ENCODE measurements around the gene RASGEF1C. TPM values are rescaled to one million over a fixed set of nuclear protein-coding genes. Genes with fewer than 3 reads are reported as not detected.

RASGEF1C gene
- total and polyA plus RNA-seq, 4 experiments from 2014 or later = not detected

GRCh38 chr5:180137401-180138213 is 71.4 kb downstream of the RASGEF1C start:
- Histone ChIP-seq H3K27ac (ENCODE audit: low read depth, low read length) (no peak overlapping the region), H3K4me1 (ENCODE audit: insufficient read depth, low read length) (no peaks in the 10 kb centered on the region), H3K4me3 (ENCODE audit: low read length in 2 of 2) (no peak overlapping the region), H3K9me3 (ENCODE audit: control insufficient read depth in 1 of 2, low read length in 2 of 2) (no peaks in the 10 kb centered on the region), H3K36me3 (ENCODE audit: insufficient read depth, low read length) (no peaks in the 10 kb centered on the region), H3K27me3 (ENCODE audit: insufficient read depth, low read length) (no peaks in the 10 kb centered on the region)
- ChIA-PET POLR2A (ENCODE audit: partially characterized antibody) (no interaction called here), CTCF (ENCODE audit: partially characterized antibody) (no interaction called here)
- Mint-ChIP-seq H3K4me3 (no peak overlapping the region), H3K27ac (no peak overlapping the region), H3K4me1 (no peaks in the 10 kb centered on the region), H3K9me3 (peaks cover 0 to 2% (median 0%) of the 10 kb centered on the region in 8 donors), H3K36me3 (no peaks in the 10 kb centered on the region), H3K27me3 (peaks cover 0 to 19% of the 10 kb centered on the region in 2 donors)
- intact Hi-C loops (cut with micrococcal nuclease) = no loop called here
- DNase-seq = no peak

- Mint-ChIP-seq H3K4me1 (no peaks in the 10 kb centered on the region), H3K27ac (peak overlapping the region in 1 of 7 donors; percentile 29), H3K4me3 (no peak overlapping the region), H3K27me3 (peaks cover 0 to 13% of the 10 kb centered on the region in 2 donors), H3K36me3 (no peaks in the 10 kb centered on the region), H3K9me3 (no peaks in the 10 kb centered on the region)
- POLR2A ChIA-PET (ENCODE audit: partially characterized antibody) = no interaction called here
- intact Hi-C loops (cut with micrococcal nuclease) = no loop called here
- DNase-seq = no peak
- CTCF ChIA-PET (ENCODE audit: partially characterized antibody) = no interaction called here
- Histone ChIP-seq H3K27ac (ENCODE audit: low read depth, low read length) (no peak overlapping the region), H3K4me3 (ENCODE audit: low read length in 2 of 2) (no peak overlapping the region), H3K27me3 (ENCODE audit: insufficient read depth, low read length) (no peaks in the 10 kb centered on the region), H3K4me1 (ENCODE audit: insufficient read depth, low read length) (no peaks in the 10 kb centered on the region), H3K36me3 (ENCODE audit: insufficient read depth, low read length) (no peaks in the 10 kb centered on the region), H3K9me3 (ENCODE audit: control insufficient read depth in 1 of 2, low read length in 2 of 2) (no peaks in the 10 kb centered on the region)
These were observed 72.2 kb downstream of the RASGEF1C start for GRCh38 chr5:180136630-180137381.

- H3K9me3 Mint-ChIP-seq = no peaks in the 10 kb centered on the region
- CTCF ChIA-PET (ENCODE audit: partially characterized antibody) = no interaction called here
- H3K4me3 Mint-ChIP-seq = no peak overlapping the region
- no peaks in the 10 kb centered on the region for H3K4me1 Mint-ChIP-seq
- no peak overlapping the region for H3K27ac Mint-ChIP-seq
- POLR2A ChIA-PET (ENCODE audit: partially characterized antibody) = no interaction called here
- H3K4me3 ChIP-seq (ENCODE audit: low read length in 2 of 2) = no peak overlapping the region
- DNase-seq = no peak
- no peak overlapping the region for H3K27ac ChIP-seq (ENCODE audit: low read depth, low read length)
- intact Hi-C loops (cut with micrococcal nuclease) = no loop called here
- H3K36me3 Mint-ChIP-seq = no peaks in the 10 kb centered on the region
- no peaks in the 10 kb centered on the region for H3K9me3 ChIP-seq (ENCODE audit: control insufficient read depth in 1 of 2, low read length in 2 of 2)
- no peaks in the 10 kb centered on the region for H3K27me3 ChIP-seq (ENCODE audit: insufficient read depth, low read length)
- H3K4me1 ChIP-seq (ENCODE audit: insufficient read depth, low read length) = no peaks in the 10 kb centered on the region
- H3K27me3 Mint-ChIP-seq = peaks cover 0 to 15% of the 10 kb centered on the region in 2 donors
- no peaks in the 10 kb centered on the region for H3K36me3 ChIP-seq (ENCODE audit: insufficient read depth, low read length)
These were observed 72.9 kb downstream of the RASGEF1C start for GRCh38 chr5:180135967-180136629.

DNA sequence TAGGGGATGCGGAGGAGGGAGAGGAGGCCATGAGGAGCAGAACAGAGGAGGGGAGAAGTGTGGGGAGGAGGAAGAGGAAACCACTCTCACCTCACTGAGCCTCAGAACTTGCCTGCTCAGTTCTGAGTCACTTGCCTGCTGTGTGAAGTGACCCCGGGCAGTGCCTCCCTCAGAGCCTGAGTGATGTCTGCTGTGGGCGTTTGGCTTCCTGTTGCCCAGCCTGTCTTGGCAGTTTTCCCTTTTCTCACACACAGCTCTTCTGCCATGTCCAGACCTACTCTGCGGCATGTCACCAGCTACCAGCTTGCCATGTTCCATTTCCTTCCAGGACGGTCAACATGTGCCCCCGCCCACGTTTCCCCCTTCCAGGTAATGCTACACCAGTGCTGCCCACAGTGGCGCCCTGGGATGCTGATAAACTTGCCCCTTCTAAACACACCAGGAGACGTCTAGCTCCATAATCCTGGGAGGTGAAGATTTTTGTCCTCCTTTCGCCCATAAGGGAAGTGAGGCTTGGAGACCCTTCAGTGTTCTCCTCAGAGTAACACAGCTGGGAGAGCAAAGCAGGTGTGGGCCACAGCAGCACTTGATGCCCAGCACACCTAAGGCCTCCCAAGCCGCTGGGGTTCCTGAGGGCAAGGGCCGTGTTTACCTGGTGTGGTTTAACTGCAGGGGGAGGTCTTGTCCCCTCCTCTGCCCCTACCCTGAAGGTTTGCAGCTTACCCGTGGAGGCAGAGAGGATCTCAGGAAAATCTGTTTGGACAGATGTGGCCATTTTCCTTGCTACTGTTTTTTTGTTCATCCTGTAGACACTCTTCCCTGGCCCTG is 73.7 kb downstream of the RASGEF1C start:
- no peaks in the 10 kb centered on the region for H3K27me3 ChIP-seq (ENCODE audit: insufficient read depth, low read length)
- no peak for DNase-seq
- H3K36me3 ChIP-seq (ENCODE audit: insufficient read depth, low read length) = no peaks in the 10 kb centered on the region
- Mint-ChIP-seq H3K27ac (no peak overlapping the region), H3K4me3 (no peak overlapping the region), H3K36me3 (no peaks in the 10 kb centered on the region), H3K9me3 (no peaks in the 10 kb centered on the region), H3K4me1 (no peaks in the 10 kb centered on the region), H3K27me3 (peaks cover 0 to 13% of the 10 kb centered on the region in 2 donors)
- no peak overlapping the region for H3K27ac ChIP-seq (ENCODE audit: low read depth, low read length)
- intact Hi-C loops (cut with micrococcal nuclease) = no loop called here
- no peaks in the 10 kb centered on the region for H3K9me3 ChIP-seq (ENCODE audit: control insufficient read depth in 1 of 2, low read length in 2 of 2)
- H3K4me3 ChIP-seq (ENCODE audit: low read length in 2 of 2) = no peak overlapping the region
- no peaks in the 10 kb centered on the region for H3K4me1 ChIP-seq (ENCODE audit: insufficient read depth, low read length)
- POLR2A ChIA-PET (ENCODE audit: partially characterized antibody) = no interaction called here
- CTCF ChIA-PET (ENCODE audit: partially characterized antibody) = no interaction called here

DNA sequence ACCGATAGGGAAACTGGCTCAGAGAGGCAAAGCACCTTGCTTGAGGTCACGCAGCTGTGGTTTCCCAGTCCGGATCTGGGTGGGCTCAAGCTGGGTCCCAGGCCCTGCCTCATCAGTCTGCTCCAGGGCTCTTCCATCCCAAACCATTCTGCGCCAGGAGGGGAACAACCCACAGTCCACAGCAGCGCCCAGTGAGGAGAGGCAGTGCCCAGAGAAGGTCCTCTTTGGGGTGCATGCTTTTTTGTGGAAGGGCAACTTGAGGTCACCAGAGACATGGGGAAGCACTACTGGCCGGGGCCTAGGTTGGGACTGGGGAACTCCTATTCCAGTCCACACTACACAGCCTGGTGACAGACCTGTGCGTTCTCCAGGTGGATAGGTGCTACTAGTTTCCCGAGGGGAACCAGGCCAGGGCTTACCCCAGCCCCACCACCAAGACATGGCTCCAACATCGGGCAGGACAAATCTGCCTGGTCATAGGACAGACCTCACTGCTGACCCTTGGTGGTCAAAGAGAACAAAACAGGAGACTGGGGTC is 75.0 kb downstream of the RASGEF1C start:
- Mint-ChIP-seq H3K4me1 (no peaks in the 10 kb centered on the region), H3K36me3 (no peaks in the 10 kb centered on the region), H3K4me3 (no peak overlapping the region), H3K9me3 (no peaks in the 10 kb centered on the region), H3K27me3 (peaks cover 0 to 11% of the 10 kb centered on the region in 2 donors), H3K27ac (no peak overlapping the region)
- Histone ChIP-seq H3K27me3 (ENCODE audit: insufficient read depth, low read length) (no peaks in the 10 kb centered on the region), H3K36me3 (ENCODE audit: insufficient read depth, low read length) (no peaks in the 10 kb centered on the region), H3K4me3 (ENCODE audit: low read length in 2 of 2) (no peak overlapping the region), H3K27ac (ENCODE audit: low read depth, low read length) (no peak overlapping the region), H3K9me3 (ENCODE audit: control insufficient read depth in 1 of 2, low read length in 2 of 2) (no peaks in the 10 kb centered on the region), H3K4me1 (ENCODE audit: insufficient read depth, low read length) (no peaks in the 10 kb centered on the region)
- ChIA-PET POLR2A (ENCODE audit: partially characterized antibody) (no interaction called here), CTCF (ENCODE audit: partially characterized antibody) (no interaction called here)
- intact Hi-C loops (cut with micrococcal nuclease) = no loop called here
- DNase-seq = no peak

DNA sequence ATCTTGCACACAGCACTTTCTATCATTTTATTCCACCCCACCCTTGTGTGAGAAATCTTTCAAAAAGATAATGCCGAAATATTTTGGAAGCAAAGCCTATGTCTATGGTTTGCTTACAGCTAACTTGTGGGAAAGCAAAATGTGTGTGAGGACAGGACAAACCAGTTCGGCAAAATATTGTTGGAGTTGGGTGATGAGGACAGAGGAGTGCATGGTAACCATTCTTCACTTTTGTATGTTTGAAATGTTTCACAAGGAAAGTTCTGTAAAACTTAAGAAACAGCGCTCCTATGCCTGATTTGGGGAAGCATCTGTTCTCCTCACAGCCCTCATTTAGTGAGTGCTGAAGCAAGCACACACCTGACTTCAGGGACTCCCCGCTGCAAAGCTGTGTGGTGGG is 75.5 kb downstream of the RASGEF1C start:
- Histone ChIP-seq H3K36me3 (ENCODE audit: insufficient read depth, low read length) (no peaks in the 10 kb centered on the region), H3K27ac (ENCODE audit: low read depth, low read length) (no peak overlapping the region), H3K27me3 (ENCODE audit: insufficient read depth, low read length) (no peaks in the 10 kb centered on the region), H3K9me3 (ENCODE audit: control insufficient read depth in 1 of 2, low read length in 2 of 2) (no peaks in the 10 kb centered on the region), H3K4me3 (ENCODE audit: low read length in 2 of 2) (no peak overlapping the region), H3K4me1 (ENCODE audit: insufficient read depth, low read length) (no peaks in the 10 kb centered on the region)
- H3K36me3 Mint-ChIP-seq = no peaks in the 10 kb centered on the region
- H3K9me3 Mint-ChIP-seq = no peaks in the 10 kb centered on the region
- intact Hi-C loops (cut with micrococcal nuclease) = no loop called here
- no peak overlapping the region for H3K4me3 Mint-ChIP-seq
- POLR2A ChIA-PET (ENCODE audit: partially characterized antibody) = no interaction called here
- CTCF ChIA-PET (ENCODE audit: partially characterized antibody) = no interaction called here
- DNase-seq = no peak
- peaks cover 0 to 6% of the 10 kb centered on the region in 2 donors for H3K27me3 Mint-ChIP-seq
- no peaks in the 10 kb centered on the region for H3K4me1 Mint-ChIP-seq
- H3K27ac Mint-ChIP-seq = no peak overlapping the region
